PC-3 (cell line): ENCODE measurements around the gene BMF. TPM values are rescaled to one million over a fixed set of nuclear protein-coding genes. Genes with fewer than 3 reads are reported as not detected.

Experiments
- ATAC-seq: fragments of 200-7000 bp; cut with Tn5 transposase; 2 replicates; pipeline ENCODE4 v1.9.1; 2020; ENCODE audit warnings: mild to moderate bottlenecking, moderate library complexity
- BruUV-seq: library from RNA; stranded (reverse); fragments of 400-500 nt; replicated peaks from 2 replicates; lab custom pipeline; 2021; lab: Mats Ljungman, UMichigan
- CTCF ChIA-PET: fragments of 300-600 bp; sonication (Branson Sonifier 250); formaldehyde crosslinking; loops from one replicate; lab custom pipeline; 2022; ENCODE audit warnings: antibody characterized with exemption; lab: Charles Lee
- POLR2A ChIA-PET: fragments of 300-600 bp; sonication (Branson Sonifier 250); formaldehyde crosslinking; loops from one replicate; lab custom pipeline; 2022; ENCODE audit warnings: antibody characterized with exemption; ENCODE audit not compliant: unreplicated experiment; lab: Charles Lee
- DNase-seq: peaks from one replicate; pipeline ENCODE4 v3.0.0-alpha.2; 2015
- H2AFZ ChIP-seq: fragments of 300-600 bp; sonication (generic); 2 replicates; pipeline ENCODE4 v1.6.0; 2016; ENCODE audit warnings: antibody characterized with exemption, low read length
- H3F3A ChIP-seq: fragments of 300-600 bp; sonication (generic); one replicate; pipeline ENCODE4 v1.6.0; 2017; ENCODE audit warnings: antibody characterized with exemption, low read length, control low read depth, mild to moderate bottlenecking; ENCODE audit not compliant: unreplicated experiment
- H3K27ac ChIP-seq: fragments of 300-600 bp; sonication (generic); 2 replicates; pipeline ENCODE4 v1.5.1; 2016; ENCODE audit warnings: mild to moderate bottlenecking, low read length
- H3K27me3 ChIP-seq: fragments of 300-600 bp; sonication (generic); 2 replicates; pipeline ENCODE4 v1.6.1; 2016; ENCODE audit warnings: low read length, mixed read lengths
- H3K36me3 ChIP-seq: fragments of 300-600 bp; sonication (generic); 2 replicates; pipeline ENCODE4 v1.6.1; 2016; ENCODE audit warnings: low read depth, mixed run types, low read length, mixed read lengths
- H3K4me1 ChIP-seq: fragments of 300-600 bp; sonication (generic); 2 replicates; pipeline ENCODE4 v1.5.1; 2016; ENCODE audit warnings: low read length; ENCODE audit not compliant: insufficient read depth
- H3K4me2 ChIP-seq: fragments of 300-600 bp; sonication (generic); 2 replicates; pipeline ENCODE4 v1.6.0; 2016; ENCODE audit warnings: low read length
- H3K4me3 ChIP-seq: fragments of 300-600 bp; sonication (generic); 2 replicates; pipeline ENCODE4 v1.5.1; 2016; ENCODE audit warnings: mild to moderate bottlenecking, low read length, mixed read lengths
- H3K79me2 ChIP-seq: fragments of 300-600 bp; sonication (generic); 2 replicates; pipeline ENCODE4 v1.6.1; 2017; ENCODE audit warnings: low read length, mixed read lengths
- H3K9ac ChIP-seq: fragments of 300-600 bp; sonication (generic); 2 replicates; pipeline ENCODE4 v1.6.0; 2016; ENCODE audit warnings: mild to moderate bottlenecking, low read length
- H3K9me2 ChIP-seq: fragments of 300-600 bp; sonication (generic); replicated peaks from 2 replicates; pipeline ENCODE4 v1.6.1; 2016; ENCODE audit warnings: mixed run types, low read length, mixed read lengths
- H3K9me3 ChIP-seq: fragments of 300-600 bp; sonication (generic); 2 replicates; pipeline ENCODE4 v1.6.1; 2016; ENCODE audit warnings: low read length, mixed read lengths
- H4K20me1 ChIP-seq: fragments of 300-600 bp; sonication (generic); 2 replicates; pipeline ENCODE4 v1.6.1; 2016; ENCODE audit warnings: low read length, mixed read lengths
- EZH2 ChIP-seq: fragments of 300-600 bp; sonication (generic); IDR thresholded peaks from one replicate; pipeline ENCODE4 v1.6.1; 2017; ENCODE audit warnings: antibody characterized with exemption, mild to moderate bottlenecking, low read length; ENCODE audit not compliant: unreplicated experiment
- EZH2phosphoT487 ChIP-seq: fragments of 300-600 bp; sonication (generic); IDR thresholded peaks from 2 replicates; pipeline ENCODE4 v1.6.1; 2018; ENCODE audit warnings: mild to moderate bottlenecking, antibody characterized with exemption, low read length, borderline replicate concordance
- intact Hi-C: fragments of 100-400 bp; cut with micrococcal nuclease; formaldehyde crosslinking; loops from 2 replicates; pipeline ENCODE4 v1.9.0; 2023
- total RNA-seq: library from RNA; depleted of rRNA; stranded (reverse); fragments of >200 nt; gene quantifications from 2 replicates; pipeline ENCODE4 v1.2.3, GENCODE V29; 2014
- TF ChIP-seq, protein P1 (sequence below): fragments of 300-600 bp; sonication (generic); conservative IDR thresholded peaks from 2 replicates; pipeline ENCODE4 v1.5.1; 2017; ENCODE audit warnings: antibody characterized with exemption, low read depth, mild to moderate bottlenecking, low read length

BMF gene
- total RNA-seq, 1 experiment from 2014 or later = 0.95 TPM

DNA sequence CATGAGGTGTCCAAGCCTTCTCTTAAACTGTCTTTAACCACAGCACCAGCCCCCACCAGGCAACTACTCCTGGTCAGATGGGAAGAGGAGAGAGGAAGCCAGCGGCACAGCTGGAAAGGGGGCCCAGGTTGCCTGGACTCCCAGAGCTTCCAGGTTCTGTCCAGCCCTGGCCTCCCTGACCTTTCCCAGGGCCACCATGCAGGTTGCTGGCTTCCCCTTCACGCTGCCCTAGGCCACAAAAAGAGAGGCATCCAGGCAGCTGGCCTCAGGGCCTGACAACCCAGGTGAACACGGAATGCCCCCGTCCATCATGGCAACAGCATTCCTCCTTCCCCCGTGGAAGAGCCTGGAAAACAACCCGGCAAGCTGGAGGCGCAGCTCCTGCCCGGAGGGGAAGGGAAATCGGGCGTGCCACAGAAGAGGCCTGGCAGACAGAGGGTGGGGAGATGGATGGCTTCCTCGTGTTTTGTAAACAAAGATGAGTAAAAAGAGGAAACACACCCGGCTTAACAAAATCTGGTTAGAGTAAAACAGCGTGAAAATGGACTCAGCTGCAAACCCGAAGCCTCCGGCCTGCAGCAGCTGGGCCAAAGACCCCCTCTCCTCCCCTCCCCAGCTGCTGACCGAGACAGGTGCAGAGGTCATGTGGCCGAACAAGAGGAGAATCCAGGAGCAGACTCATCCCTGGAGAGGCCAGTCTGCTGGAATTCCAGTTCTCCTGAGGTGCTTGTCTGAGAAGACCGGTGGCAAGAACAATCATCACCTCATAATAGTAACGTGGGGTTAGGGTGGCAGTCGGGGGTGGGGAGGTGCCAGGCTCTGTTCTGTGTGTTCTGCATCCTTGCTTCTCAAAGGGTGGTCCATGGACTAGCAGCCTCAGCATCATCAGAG, 15.5 kb downstream of the BMF start:
- ChIA-PET CTCF (interaction anchor here (0.9 to 1.0 kb wide), 2 partner anchors 11 to 13 kb away, joined by 4 to 8 read pairs; no protein-coding TSS in a partner anchor), POLR2A (interaction anchor here (0.6 kb wide), 1 partner anchor 42 kb away, joined by 3 read pairs; no protein-coding TSS in a partner anchor)
- no peaks in the 10 kb centered on the region for H3K36me3 ChIP-seq
- intact Hi-C loops = no loop called here
- peaks cover 35% of the 10 kb centered on the region for H3K4me1 ChIP-seq
- H3K4me3 ChIP-seq = peak overlapping the region; percentile 1; the same call in 1 of the 2 replicates
- DNase-seq = peak; percentile 66
- peak; percentile 83 for ATAC-seq
- peak overlapping the region; percentile 69 for H2AFZ ChIP-seq
- BruUV-seq = no TSS peak
- H3K27ac ChIP-seq = peak overlapping the region; percentile 31; the same call in 1 of the 2 replicates
- H3F3A ChIP-seq = no peaks in the 10 kb centered on the region
- H3K9me3 ChIP-seq = no peaks in the 10 kb centered on the region
- no peaks in the 10 kb centered on the region for H3K9me2 ChIP-seq
- no peaks in the 10 kb centered on the region for H3K27me3 ChIP-seq
- H3K4me2 ChIP-seq = peak overlapping the region; percentile 62
- H3K79me2 ChIP-seq = no peaks in the 10 kb centered on the region
- H4K20me1 ChIP-seq = no peaks in the 10 kb centered on the region
- peak overlapping the region; percentile 23 for H3K9ac ChIP-seq
- TF ChIP-seq, protein P1, sequence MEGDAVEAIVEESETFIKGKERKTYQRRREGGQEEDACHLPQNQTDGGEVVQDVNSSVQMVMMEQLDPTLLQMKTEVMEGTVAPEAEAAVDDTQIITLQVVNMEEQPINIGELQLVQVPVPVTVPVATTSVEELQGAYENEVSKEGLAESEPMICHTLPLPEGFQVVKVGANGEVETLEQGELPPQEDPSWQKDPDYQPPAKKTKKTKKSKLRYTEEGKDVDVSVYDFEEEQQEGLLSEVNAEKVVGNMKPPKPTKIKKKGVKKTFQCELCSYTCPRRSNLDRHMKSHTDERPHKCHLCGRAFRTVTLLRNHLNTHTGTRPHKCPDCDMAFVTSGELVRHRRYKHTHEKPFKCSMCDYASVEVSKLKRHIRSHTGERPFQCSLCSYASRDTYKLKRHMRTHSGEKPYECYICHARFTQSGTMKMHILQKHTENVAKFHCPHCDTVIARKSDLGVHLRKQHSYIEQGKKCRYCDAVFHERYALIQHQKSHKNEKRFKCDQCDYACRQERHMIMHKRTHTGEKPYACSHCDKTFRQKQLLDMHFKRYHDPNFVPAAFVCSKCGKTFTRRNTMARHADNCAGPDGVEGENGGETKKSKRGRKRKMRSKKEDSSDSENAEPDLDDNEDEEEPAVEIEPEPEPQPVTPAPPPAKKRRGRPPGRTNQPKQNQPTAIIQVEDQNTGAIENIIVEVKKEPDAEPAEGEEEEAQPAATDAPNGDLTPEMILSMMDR = no peak
- TF ChIP-seq EZH2 (no peak), EZH2phosphoT487 (no peak)

DNA sequence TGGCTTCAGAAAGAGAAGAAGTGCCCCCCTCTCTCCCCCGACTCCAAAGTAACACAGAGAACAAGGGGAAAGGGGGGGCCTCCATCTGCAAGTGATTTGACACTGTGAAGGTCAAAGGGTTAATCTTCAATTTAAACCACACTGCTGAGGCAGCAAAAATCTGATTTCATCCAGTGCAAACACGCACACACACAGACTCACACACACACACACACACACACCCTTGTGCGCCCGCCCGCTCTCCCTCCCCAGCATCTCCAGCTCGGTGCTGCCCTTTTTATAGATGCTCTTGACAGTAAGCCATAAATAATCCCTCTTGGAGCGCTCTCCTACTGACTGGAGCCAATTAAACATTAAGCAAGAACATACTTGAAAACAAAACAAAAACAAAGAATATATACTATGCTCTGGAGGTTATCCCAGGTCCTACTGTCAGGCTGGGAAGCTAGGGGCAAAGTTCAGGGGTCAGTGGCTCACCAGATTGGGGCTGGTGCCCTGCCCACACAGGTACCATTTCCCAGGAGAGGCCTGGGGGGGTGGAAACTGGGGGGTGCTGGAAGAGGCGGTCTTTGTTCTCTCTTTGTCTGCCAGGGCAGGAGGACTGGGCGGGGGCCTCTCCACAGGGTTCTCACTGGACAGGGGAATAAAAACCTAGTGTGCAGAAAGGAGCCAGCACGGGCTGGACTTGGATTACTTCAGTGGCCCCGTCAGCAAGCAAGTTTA, 16.3 kb downstream of the BMF start:
- POLR2A ChIA-PET = no interaction called here
- Histone ChIP-seq H3K4me3 (no peak overlapping the region), H3K4me2 (peak overlapping the region; percentile 62; the same call in 1 of the 2 replicates), H2AFZ (peak overlapping the region; percentile 69; the same call in 1 of the 2 replicates), H4K20me1 (no peaks in the 10 kb centered on the region), H3F3A (no peaks in the 10 kb centered on the region), H3K4me1 (peaks cover 27% of the 10 kb centered on the region), H3K27ac (no peak overlapping the region), H3K79me2 (no peaks in the 10 kb centered on the region), H3K9me3 (no peaks in the 10 kb centered on the region), H3K9ac (peak overlapping the region; percentile 23), H3K27me3 (no peaks in the 10 kb centered on the region), H3K9me2 (no peaks in the 10 kb centered on the region), H3K36me3 (no peaks in the 10 kb centered on the region)
- intact Hi-C loops = no loop called here
- CTCF ChIA-PET = interaction anchor here (1.0 kb wide), 1 partner anchor 12 kb away, joined by 4 read pairs; no protein-coding TSS in a partner anchor
- TF ChIP-seq EZH2phosphoT487 (no peak), EZH2 (no peak)
- TF ChIP-seq, protein P1 = no peak
- no peak; the same call in 1 of the 2 replicates for ATAC-seq
- BruUV-seq = no TSS peak
- no peak for DNase-seq
